Neuronal stem cell (in vitro differentiated cells): ENCODE measurements around the gene GARNL3.

Source experiments
- DNase-seq: peaks from one replicate; pipeline ENCODE4 v3.0.0-alpha.2; 2013; ENCODE audit warnings: low spot score
- H2AFZ ChIP-seq: one replicate; pipeline ENCODE4 v1.6.1; 2013; ENCODE audit warnings: mild to moderate bottlenecking, low read length, inconsistent platforms
- H2AK5ac ChIP-seq: 2 replicates; pipeline ENCODE4 v1.6.1; 2013; ENCODE audit warnings: low read depth, mild to moderate bottlenecking, inconsistent platforms, low read length, moderate library complexity, mixed read lengths
- H2BK120ac ChIP-seq: 2 replicates; pipeline ENCODE4 v1.6.1; 2013; ENCODE audit warnings: low read depth, mild to moderate bottlenecking, inconsistent platforms, low read length, moderate library complexity, mixed read lengths
- H2BK12ac ChIP-seq: one replicate; pipeline ENCODE4 v1.6.1; 2013; ENCODE audit warnings: low read length, inconsistent platforms
- H2BK15ac ChIP-seq: 2 replicates; pipeline ENCODE4 v1.6.1; 2013; ENCODE audit warnings: mild to moderate bottlenecking, low read length, inconsistent platforms, mixed read lengths
- H2BK5ac ChIP-seq: one replicate; pipeline ENCODE4 v1.6.1; 2013; ENCODE audit warnings: inconsistent platforms, mild to moderate bottlenecking, low read length, moderate library complexity
- H3K14ac ChIP-seq: one replicate; pipeline ENCODE4 v1.6.1; 2013; ENCODE audit warnings: low read length, inconsistent platforms
- H3K18ac ChIP-seq: 2 replicates; pipeline ENCODE4 v1.6.1; 2013; ENCODE audit warnings: low read length, inconsistent platforms
- H3K23ac ChIP-seq: 2 replicates; pipeline ENCODE4 v1.6.1; 2013; ENCODE audit warnings: low read depth, mild to moderate bottlenecking, mixed read lengths, low read length, inconsistent platforms; ENCODE audit not compliant: poor library complexity
- H3K27ac ChIP-seq: replicated peaks from 3 replicates; pipeline ENCODE4 v1.5.1; 2013; ENCODE audit warnings: low read length, inconsistent platforms
- H3K27me3 ChIP-seq, 3 experiments: 2 replicates each; pipeline ENCODE4 v1.6.1; 2013; ENCODE audit warnings: low read length in 3 of 3, mild to moderate bottlenecking in 2 of 3, inconsistent platforms in 1 of 3, low read depth in 1 of 3, mixed read lengths in 1 of 3, moderate library complexity in 1 of 3; ENCODE audit not compliant: control insufficient read depth in 3 of 3, insufficient read depth in 3 of 3
- H3K36me3 ChIP-seq, 2 donors: replicated peaks in 1 of 2; 2 replicates each; pipeline ENCODE4 v1.6.1; 2013; ENCODE audit warnings: low read length in 2 of 2; ENCODE audit not compliant: control insufficient read depth in 2 of 2, insufficient read depth in 2 of 2
- H3K4ac ChIP-seq: 2 replicates; pipeline ENCODE4 v1.6.1; 2013; ENCODE audit warnings: inconsistent platforms, mild to moderate bottlenecking, low read length, moderate library complexity
- H3K4me1 ChIP-seq, 2 donors: 1 replicate in 1 of 2; 2 replicates in 1 of 2; pipeline ENCODE4 v1.6.1; 2013; ENCODE audit warnings: low read length in 2 of 2, low read depth in 1 of 2; ENCODE audit not compliant: control insufficient read depth in 2 of 2, insufficient read depth in 1 of 2
- H3K4me2 ChIP-seq: one replicate; pipeline ENCODE4 v1.6.1; 2013; ENCODE audit warnings: mild to moderate bottlenecking, low read length, inconsistent platforms; ENCODE audit not compliant: insufficient read depth, poor library complexity, severe bottlenecking
- H3K4me3 ChIP-seq, 2 donors: 2 replicates each; pipeline ENCODE4 v1.5.1; 2013; ENCODE audit warnings: low read length in 2 of 2, mild to moderate bottlenecking in 2 of 2, inconsistent platforms in 1 of 2, moderate library complexity in 1 of 2
- H3K79me1 ChIP-seq: one replicate; pipeline ENCODE4 v1.6.1; 2013; ENCODE audit warnings: low read depth, mild to moderate bottlenecking, inconsistent platforms, low read length, moderate library complexity
- H3K9ac ChIP-seq: one replicate; pipeline ENCODE4 v1.6.1; 2013; ENCODE audit warnings: mild to moderate bottlenecking, low read depth, low read length, inconsistent platforms; ENCODE audit not compliant: poor library complexity
- H3K9me3 ChIP-seq, 2 donors: replicated peaks in 1 of 2; 2 replicates each; pipeline versions ENCODE3 to v1.6.1; 2013; ENCODE audit warnings: low read length in 2 of 2, mild to moderate bottlenecking in 2 of 2, inconsistent platforms in 1 of 2, low read depth in 1 of 2, mixed read lengths in 1 of 2, moderate library complexity in 1 of 2; ENCODE audit not compliant: control insufficient read depth in 2 of 2, insufficient read depth in 1 of 2
- H4K8ac ChIP-seq: one replicate; pipeline ENCODE4 v1.6.1; 2013; ENCODE audit warnings: low read depth, mild to moderate bottlenecking, inconsistent platforms, low read length, moderate library complexity
- H4K91ac ChIP-seq: one replicate; pipeline ENCODE4 v1.6.1; 2013; ENCODE audit warnings: low read length, low read depth, mild to moderate bottlenecking, inconsistent platforms; ENCODE audit not compliant: poor library complexity
- WGBS, 2 donors: extraction: QIAGEN DNeasy Blood & Tissue Kit; methylation state at CpG; one replicate each; pipeline ENCODE4 v1.1.7; 2013; ENCODE audit warnings: missing lambda C conversion rate in 2 of 2, mixed read lengths in 1 of 2; ENCODE audit not compliant: insufficient read length in 2 of 2, insufficient replicate concordance in 1 of 2; ENCODE audit errors: extremely low coverage in 2 of 2; 5-methylcytosine and 5-hydroxymethylcytosine counted together

GARNL3 gene

DNA sequence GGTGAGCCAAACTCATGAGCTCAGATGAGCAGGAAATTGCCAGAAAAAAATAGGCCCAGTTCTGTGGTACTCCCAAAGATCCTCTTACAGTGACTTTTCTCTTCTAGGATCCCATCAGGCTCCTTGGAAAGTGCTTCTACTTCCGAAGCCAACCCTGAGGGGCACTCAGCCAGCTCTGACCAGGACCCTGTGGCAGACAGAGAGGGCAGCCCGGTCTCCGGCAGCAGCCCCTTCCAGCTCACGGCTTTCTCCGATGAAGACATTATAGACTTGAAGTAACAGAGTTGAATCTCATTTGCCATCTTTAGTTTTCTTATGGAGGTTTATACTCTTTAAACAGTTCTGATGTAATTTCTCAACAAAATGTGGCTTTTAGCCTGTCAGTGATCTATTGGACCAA is 128.4 kb downstream of the GARNL3 start:
- Histone ChIP-seq H3K4ac (no peak overlapping the region), H4K91ac (no peak overlapping the region), H2BK5ac (no peak overlapping the region), H3K4me1 (peaks cover 6 to 30% of the 10 kb centered on the region in 2 donors), H3K14ac (no peak overlapping the region), H3K4me3 (no peak overlapping the region), H3K27ac (no peak overlapping the region), H2AK5ac (no peak overlapping the region), H2BK120ac (no peak overlapping the region), H4K8ac (no peak overlapping the region), H2BK15ac (no peak overlapping the region), H3K9me3 (peaks cover 0 to 2% of the 10 kb centered on the region in 2 donors), H3K27me3 (peaks cover 0 to 10% (median 0%) of the 10 kb centered on the region in 3 experiments), H3K18ac (no peak overlapping the region), H3K9ac (no peak overlapping the region), H3K79me1 (no peaks in the 10 kb centered on the region), H2AFZ (no peak overlapping the region), H3K23ac (no peak overlapping the region), H2BK12ac (no peak overlapping the region), H3K4me2 (no peak overlapping the region), H3K36me3 (no peaks in the 10 kb centered on the region)
- DNase-seq, result no peak
- WGBS, 2 donors, result no CpG with 5 or more reads among the region's 5 CpGs

- Histone ChIP-seq H3K9ac (no peak overlapping the region), H2BK5ac (no peak overlapping the region), H3K27ac (no peak overlapping the region), H4K91ac (no peak overlapping the region), H3K4ac (no peak overlapping the region), H3K4me1 (peaks cover 9 to 34% of the 10 kb centered on the region in 2 donors), H2BK120ac (no peak overlapping the region), H3K27me3 (peaks cover 0 to 10% (median 0%) of the 10 kb centered on the region in 3 experiments), H3K36me3 (no peaks in the 10 kb centered on the region), H2AK5ac (no peak overlapping the region), H2AFZ (no peak overlapping the region), H2BK12ac (no peak overlapping the region), H4K8ac (no peak overlapping the region), H3K14ac (no peak overlapping the region), H3K23ac (no peak overlapping the region), H3K4me2 (no peak overlapping the region), H3K9me3 (peaks cover 0 to 2% of the 10 kb centered on the region in 2 donors), H2BK15ac (no peak overlapping the region), H3K79me1 (no peaks in the 10 kb centered on the region), H3K4me3 (no peak overlapping the region), H3K18ac (no peak overlapping the region)
- DNase-seq, result no peak
- WGBS, 2 donors, result no CpG with 5 or more reads among the region's 2 CpGs
Measured at GRCh38 chr9:127393645-127394044, 129.1 kb downstream of the GARNL3 start.

GRCh38 chr9:127395497-127396252 is 131.1 kb downstream of the GARNL3 start:
- no CpG with 5 or more reads among the region's 7 CpGs for WGBS, 2 donors
- H3K27me3 ChIP-seq, result peaks cover 0 to 10% (median 0%) of the 10 kb centered on the region in 3 experiments

DNA sequence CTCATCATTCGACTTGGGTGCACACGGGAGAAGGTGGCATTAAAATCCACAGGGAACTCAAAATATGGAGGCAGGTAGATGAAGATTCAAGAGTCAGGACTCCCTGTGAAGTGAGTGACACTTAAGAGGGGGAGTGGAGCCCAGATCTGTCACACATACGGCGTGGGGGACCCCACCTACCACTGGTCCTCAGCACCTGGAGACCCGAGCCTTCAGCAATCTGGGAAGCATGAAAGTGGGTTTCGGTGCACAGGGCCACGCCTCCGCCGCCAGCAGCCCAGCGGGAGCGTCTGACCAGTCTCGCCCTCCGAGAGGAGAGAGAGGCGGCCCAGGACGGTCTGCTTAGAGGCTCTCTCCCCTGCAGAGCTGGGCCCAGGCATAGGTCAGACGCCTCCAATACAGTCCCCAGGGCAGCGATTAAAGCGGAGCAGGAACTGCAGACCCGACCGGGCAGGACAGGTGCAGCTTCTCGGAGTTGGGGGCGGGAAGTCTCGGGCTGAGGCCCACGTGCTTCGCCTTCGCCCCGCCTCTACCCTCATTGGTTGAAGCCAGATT is 131.8 kb downstream of the GARNL3 start:
- H3K18ac ChIP-seq, result peak overlapping the region; percentile 52
- H3K14ac ChIP-seq, result no peak overlapping the region
- no peak overlapping the region for H4K91ac ChIP-seq
- H2BK15ac ChIP-seq, result no peak overlapping the region
- peak overlapping the region; percentile 57 to 85 for H3K4me3 ChIP-seq
- peak overlapping the region; percentile 37 for H3K23ac ChIP-seq
- peaks cover 9 to 13% of the 10 kb centered on the region in 2 donors for H3K4me1 ChIP-seq
- DNase-seq, result no peak
- peak overlapping the region; percentile 82 for H3K4me2 ChIP-seq
- no peak overlapping the region for H4K8ac ChIP-seq
- peaks cover 0 to 2% of the 10 kb centered on the region in 2 donors for H3K9me3 ChIP-seq
- no peak overlapping the region for H3K27ac ChIP-seq
- H3K27me3 ChIP-seq, result peaks cover 0 to 10% (median 0%) of the 10 kb centered on the region in 3 experiments
- H2AFZ ChIP-seq, result peak overlapping the region; percentile 93
- no peak overlapping the region for H2BK120ac ChIP-seq
- H2BK5ac ChIP-seq, result no peak overlapping the region
- H2AK5ac ChIP-seq, result no peak overlapping the region
- H3K79me1 ChIP-seq, result peaks cover 2% of the 10 kb centered on the region
- no peak overlapping the region for H3K4ac ChIP-seq
- no peak overlapping the region for H2BK12ac ChIP-seq
- WGBS, 2 donors, result no CpG with 5 or more reads among the region's 27 CpGs
- peaks cover 3 to 20% of the 10 kb centered on the region in 2 donors for H3K36me3 ChIP-seq
- H3K9ac ChIP-seq, result peak overlapping the region; percentile 79

More at GRCh38 chr9:127395497-127396252, 131.1 kb downstream of the GARNL3 start:
- Histone ChIP-seq H2BK12ac (no peak overlapping the region), H3K4me3 (peak overlapping the region; percentile 57 to 85), H3K23ac (peak overlapping the region; percentile 92), H3K9ac (peak overlapping the region; percentile 16), H2BK15ac (no peak overlapping the region), H2BK120ac (no peak overlapping the region), H2BK5ac (no peak overlapping the region), H3K36me3 (peaks cover 3 to 13% of the 10 kb centered on the region in 2 donors), H3K79me1 (peaks cover 2% of the 10 kb centered on the region), H2AK5ac (peak overlapping the region; percentile 49), H3K18ac (no peak overlapping the region), H3K9me3 (peaks cover 0 to 2% of the 10 kb centered on the region in 2 donors), H4K91ac (no peak overlapping the region), H3K4ac (peak overlapping the region; percentile 30), H3K4me1 (peaks cover 9 to 15% of the 10 kb centered on the region in 2 donors), H3K4me2 (peak overlapping the region; percentile 82), H2AFZ (peak overlapping the region; percentile 93), H3K27ac (no peak overlapping the region), H3K14ac (no peak overlapping the region), H4K8ac (no peak overlapping the region)
- no peak for DNase-seq
